Gastroesophageal sphincter (tissue), 3 donors: Measurements from ENCODE around the gene FHL3.

Experiments used
- CTCF ChIP-seq, 4 experiments: fragments of 200-600 bp in 2 of 4; fragments of 450-650 bp in 2 of 4; sonication (generic) in 1 of 4; IDR thresholded peaks; one replicate each; pipeline ENCODE4 v1.5.1; 2017 to 2019; ENCODE audit warnings: antibody characterized with exemption in 4 of 4, mild to moderate bottlenecking in 2 of 4, moderate library complexity in 2 of 4
- EP300 ChIP-seq: sonication (generic); formaldehyde crosslinking; IDR thresholded peaks from one replicate; pipeline ENCODE4 v1.6.1; 2017; ENCODE audit warnings: antibody characterized with exemption, mild to moderate bottlenecking
- POLR2A ChIP-seq, 2 donors: fragments of 450-650 bp; IDR thresholded peaks; one replicate each; pipeline ENCODE4 v1.6.1; 2017; ENCODE audit warnings: antibody characterized with exemption in 2 of 2, mild to moderate bottlenecking in 2 of 2, moderate library complexity in 1 of 2
- POLR2AphosphoS5 ChIP-seq: sonication (generic); formaldehyde crosslinking; IDR thresholded peaks from one replicate; pipeline ENCODE4 v1.6.1; 2017; ENCODE audit warnings: antibody characterized with exemption

- TF ChIP-seq CTCF (IDR thresholded peaks at IDR 0.05) = peak in 1 of 4 experiments; percentile 10
- TF ChIP-seq POLR2A (IDR thresholded peaks at IDR 0.05) = peak; percentile 25 to 39
- TF ChIP-seq POLR2AphosphoS5 = peak; percentile 94
- no peak for TF ChIP-seq EP300
Measured at GRCh38 chr1:37995751-37996345, 9.5 kb downstream of the FHL3 start.
